GM18505 (cell line): ENCODE results near the gene GPA33.
A peak's percentile ranks its signal among the peaks of the same experiment; 100 is the strongest.

Source experiments
- ATAC-seq: cut with Tn5 transposase; IDR thresholded peaks from one replicate; pipeline ENCODE4 v1.9.1; 2021; ENCODE audit not compliant: unreplicated experiment
- POLR2A ChIP-seq: IDR thresholded peaks from 4 replicates; pipeline ENCODE4 v1.6.1; 2011; ENCODE audit warnings: borderline replicate concordance; ENCODE audit not compliant: insufficient read depth, insufficient read length; ENCODE audit errors: extremely low read depth

GPA33 gene

DNA sequence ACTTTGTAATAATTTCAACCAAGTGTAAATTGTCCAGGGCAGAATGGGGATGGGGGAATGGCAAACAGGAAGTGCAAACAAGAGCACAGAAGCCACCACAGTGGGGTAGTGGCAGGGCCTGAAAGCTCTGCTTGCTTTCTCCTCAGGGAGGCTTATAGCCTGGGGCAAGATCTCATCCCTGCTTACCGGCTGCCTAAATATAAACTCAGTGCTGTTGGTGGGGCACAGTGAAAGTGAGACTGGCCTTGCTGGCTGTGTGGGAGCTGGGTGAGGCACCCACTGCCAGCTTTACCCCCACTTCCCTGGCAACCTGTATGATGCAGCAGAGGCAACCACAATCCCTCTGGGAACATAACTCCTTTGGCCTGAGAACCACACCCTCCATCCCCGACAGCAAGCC lies 18.9 kb upstream of the GPA33 start:
- no peak for TF ChIP-seq POLR2A
- no peak for ATAC-seq

DNA sequence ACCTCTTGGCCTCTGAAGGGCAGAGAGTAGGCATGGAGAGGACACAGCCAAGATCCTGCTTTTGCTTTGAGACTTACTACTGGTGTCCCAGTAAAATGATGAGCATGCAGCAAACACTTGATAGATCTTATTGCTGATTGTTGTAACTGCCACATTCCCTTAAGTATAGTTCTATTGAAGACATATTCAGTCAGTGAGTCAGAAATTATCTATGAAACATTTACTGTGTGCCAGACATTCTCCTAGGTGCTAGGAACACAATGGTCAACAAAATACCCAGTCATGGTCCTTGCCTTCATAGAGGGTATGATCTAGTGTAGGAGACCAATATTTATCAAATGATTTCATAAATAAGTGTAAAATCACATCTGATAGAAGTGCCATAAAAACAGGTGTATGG lies 17.3 kb upstream of the GPA33 start:
- no peak for ATAC-seq
- no peak for TF ChIP-seq POLR2A

DNA sequence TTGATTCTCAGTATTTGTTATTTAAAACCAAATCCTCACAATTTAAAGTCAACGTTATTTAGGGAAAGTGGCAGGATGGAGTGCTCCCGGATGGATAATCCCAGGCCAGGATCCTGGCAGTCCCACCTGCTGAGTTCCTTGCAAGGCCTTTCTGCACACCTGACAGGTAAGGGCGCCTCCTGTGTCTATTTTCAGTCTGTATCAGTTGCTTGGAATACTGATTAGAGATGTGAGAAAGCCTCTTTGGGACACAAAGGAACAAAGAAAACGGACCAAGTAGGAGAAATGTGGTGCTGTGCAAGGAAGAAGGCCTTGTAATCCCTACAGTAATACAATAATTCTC lies 15.9 kb upstream of the GPA33 start:
- ATAC-seq: no peak
- no peak for TF ChIP-seq POLR2A

DNA sequence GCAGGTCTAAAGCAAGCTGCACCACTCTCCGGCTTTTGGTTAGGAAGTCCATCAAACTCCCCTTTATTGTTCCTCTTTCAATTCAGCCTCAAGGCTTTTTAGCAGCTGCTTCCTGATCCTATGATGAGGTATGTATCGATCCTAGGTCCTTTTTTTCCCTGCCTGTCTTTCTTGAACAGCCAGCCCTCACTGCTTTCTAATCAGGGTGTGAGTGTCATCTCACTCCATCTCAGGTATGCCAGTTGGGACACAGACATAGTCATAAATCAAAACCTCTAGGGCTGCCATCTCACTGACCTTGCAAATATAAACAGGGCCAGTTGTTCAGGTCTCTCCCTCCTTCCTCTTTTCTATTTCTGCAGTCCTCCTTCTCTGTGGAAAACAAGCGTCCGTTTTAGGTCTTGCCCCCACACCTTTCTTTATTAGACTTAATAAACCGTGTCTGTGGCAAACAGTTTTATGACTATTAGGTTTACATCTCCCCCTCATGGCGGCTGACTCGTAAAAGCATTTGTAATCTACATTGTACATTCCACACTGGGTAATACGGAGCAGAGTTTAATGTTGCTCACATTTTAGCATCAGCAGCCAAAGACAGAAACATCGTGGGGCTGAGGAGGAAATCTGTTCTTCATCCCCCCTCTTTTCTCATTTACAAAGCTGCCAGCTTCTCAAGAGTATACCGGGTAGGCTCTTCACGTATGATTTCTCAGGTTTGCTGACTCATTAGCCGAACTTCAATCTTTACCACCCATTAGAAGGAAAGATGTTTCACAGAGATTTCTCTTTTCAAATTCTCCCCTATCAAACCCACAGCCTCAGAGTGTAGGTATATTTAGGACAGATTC lies 15.3 kb upstream of the GPA33 start:
- ATAC-seq: no peak
- TF ChIP-seq POLR2A: no peak

DNA sequence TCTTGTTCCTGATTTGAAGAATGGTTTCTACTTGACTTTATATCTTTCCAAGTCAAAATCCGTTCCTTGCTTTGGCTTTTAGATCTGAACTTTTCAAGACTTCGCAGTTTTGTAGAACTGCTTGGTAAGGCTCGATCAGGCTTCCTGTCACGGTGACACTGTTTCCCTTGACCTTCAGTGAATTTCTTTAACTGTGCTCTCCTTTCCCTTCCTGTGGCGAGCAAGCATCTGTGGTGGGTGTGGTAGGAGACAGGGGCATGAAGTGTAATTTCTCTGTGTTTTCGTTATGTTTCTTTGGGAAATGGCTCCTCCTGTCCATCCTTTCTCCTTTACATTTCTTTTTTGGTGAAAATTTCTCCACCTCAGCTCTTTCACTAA lies 14.1 kb upstream of the GPA33 start:
- peak; percentile 45 for ATAC-seq
- TF ChIP-seq POLR2A: no peak

DNA sequence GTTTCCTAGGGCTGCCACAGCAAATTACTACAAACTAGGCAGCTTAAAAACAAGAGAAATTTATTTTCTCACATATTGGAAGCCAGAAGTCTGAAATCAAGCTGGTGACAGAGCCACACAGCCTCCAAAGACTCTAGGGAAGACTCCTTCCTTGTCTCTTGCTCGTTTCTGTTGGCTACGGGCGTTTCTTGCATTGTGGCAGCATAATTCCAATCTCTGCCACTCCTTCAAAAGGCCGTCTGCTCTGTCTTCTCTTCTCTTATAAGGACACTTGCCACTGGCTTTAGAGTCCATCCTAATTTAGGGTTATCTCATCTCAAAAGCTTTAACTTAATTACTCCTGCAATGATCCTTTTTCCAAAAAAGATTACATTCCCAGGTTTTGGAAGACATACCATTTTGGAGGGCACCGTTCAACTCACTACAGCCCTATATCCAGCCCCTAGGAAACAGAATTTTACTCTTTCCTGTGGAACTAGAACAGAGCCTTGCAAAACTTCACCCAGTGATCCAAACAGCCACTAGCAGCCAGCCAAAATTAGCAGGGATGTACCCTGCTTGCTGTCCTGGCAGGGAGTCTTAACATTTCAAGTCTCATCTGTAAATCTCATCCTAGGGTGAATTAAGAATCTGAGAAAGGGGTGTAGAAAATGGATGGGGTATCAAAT lies 12.9 kb upstream of the GPA33 start:
- no peak for ATAC-seq
- no peak for TF ChIP-seq POLR2A

DNA sequence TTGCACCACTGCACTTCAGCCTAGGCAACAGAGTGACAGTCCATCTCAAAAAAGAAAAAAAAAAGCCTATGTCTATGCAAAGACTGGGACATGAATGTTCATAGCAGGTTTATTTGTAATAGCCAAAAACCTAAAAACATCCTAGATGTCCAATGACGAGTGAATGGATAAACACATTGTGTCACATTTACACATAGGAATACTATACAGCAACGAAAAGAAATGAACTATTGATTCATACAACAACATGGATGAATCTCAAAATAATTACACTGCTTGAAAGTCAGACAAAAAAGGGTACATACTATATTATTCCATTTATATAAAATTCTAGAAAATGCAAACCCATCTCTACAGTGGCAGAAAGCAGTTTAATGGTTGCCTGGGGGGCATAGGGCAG lies 11.6 kb upstream of the GPA33 start:
- TF ChIP-seq POLR2A: no peak

DNA sequence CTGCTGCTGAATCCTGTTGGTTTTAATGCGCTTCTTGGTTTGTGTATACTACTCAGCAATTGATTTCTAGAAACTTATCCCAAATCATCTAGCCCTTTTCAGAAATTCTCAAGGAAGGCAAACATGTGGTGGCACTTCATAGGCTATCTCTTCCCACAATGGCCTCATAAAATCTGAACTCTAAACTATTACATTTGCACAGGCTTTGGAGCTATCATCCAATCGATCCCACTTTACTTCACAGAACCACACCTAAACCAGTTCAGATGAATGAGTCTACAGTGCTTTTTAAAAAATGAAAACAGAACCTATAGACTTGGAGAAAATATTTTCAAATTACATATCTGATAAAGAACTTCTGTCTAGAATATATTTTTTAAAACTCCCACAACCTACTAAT lies 10.6 kb upstream of the GPA33 start:
- TF ChIP-seq POLR2A: no peak
- ATAC-seq: no peak

More for the DNA sequence above, 11.6 kb upstream of the GPA33 start:
- no peak for ATAC-seq

DNA sequence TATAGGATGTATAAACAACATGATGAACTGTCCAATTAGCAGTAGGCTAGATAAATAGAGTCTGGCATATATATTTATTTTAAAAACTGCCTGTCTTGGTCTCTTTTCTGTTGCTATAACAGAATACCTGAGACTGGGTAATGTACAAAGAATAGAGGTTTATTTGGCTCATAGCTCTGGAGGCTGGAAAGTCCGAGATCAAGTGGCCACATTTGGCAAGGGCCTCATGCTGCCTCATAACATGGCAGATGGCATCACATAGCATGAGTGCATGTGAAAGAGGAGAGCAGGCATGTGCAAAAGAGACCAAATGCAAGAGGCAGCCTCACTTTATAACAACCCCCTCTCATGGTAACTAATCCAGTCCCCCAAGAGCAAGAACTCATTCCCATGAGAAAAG lies 9.7 kb upstream of the GPA33 start:
- no peak for TF ChIP-seq POLR2A
- no peak for ATAC-seq

DNA sequence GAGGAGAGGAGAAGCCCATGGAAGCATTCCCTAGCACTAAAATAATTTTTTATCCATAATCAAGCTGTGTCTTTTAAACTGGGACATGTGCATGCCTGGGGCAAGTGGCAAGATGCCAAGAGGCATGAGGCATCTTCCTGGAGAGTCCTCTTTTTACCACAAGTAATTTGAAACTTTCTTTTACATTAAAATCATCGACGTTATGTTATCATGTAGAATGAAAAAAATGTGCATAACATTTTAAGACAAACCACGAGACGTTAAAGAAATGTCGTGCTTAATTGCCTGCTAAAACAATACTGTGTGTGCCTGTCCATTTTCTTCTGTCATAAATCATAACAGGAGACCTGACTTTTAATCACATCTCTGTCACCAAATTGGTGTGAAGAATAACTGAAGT lies 5.2 kb upstream of the GPA33 start:
- ATAC-seq: no peak
- TF ChIP-seq POLR2A: no peak

DNA sequence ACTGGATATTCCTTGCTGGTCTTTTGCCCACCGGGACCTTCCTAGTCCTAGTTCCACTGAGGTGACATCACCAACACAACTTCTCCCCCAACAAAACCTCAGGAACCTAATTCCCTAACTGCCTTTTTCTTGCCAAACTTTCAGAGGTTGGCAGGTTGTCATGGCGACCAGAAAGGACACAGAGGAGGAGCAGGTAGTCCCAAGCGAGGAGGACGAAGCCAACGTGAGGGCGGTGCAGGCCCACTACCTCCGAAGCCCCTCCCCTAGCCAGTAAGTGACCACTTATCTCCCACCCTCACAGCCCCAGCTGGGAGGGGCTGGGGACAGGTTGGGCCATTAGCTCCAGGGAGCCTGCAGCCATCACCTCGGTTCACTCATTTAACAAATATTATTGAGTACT lies 4.5 kb upstream of the GPA33 start:
- no peak for ATAC-seq
- TF ChIP-seq POLR2A: no peak

DNA sequence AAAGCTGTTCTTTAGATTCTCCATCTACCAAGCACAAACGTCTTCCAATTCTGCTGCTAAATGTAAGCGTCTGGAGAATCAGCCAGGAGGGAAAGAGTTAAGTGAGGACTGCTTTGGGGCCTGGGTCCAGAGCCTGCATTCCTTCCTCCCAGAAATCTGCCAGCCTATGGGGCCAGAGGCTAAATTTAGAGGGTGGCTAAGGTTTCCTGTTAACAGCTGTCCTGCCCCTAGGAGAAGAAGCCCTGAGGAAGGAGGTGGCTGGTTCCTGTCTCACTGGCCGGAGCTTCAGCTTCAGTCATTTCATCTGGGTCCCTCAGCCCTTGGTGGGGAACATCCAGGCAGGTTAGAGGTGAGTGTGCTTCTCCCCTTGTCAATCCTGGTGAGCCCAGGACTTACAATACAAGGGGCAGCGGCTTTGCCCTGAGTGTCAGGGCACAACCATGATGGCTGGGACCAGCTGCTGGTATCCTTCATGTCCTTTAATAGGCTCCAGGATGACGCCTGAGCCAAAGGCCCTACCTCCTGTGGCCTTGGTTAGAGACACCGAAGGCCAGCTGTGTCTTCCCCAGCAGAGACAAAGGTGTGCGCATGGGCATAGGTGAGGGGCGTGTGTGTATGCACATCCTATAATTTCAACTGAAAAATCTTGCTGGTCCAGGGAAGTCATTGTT lies 3.8 kb upstream of the GPA33 start, which contains the start of gene STYXL2:
STYXL2 (plus strand) TSS at position 230 of the 671 bp plus-strand sequence. CDS start 775 bp downstream, outside the sequence.
- TF ChIP-seq POLR2A: no peak
- ATAC-seq: no peak

DNA sequence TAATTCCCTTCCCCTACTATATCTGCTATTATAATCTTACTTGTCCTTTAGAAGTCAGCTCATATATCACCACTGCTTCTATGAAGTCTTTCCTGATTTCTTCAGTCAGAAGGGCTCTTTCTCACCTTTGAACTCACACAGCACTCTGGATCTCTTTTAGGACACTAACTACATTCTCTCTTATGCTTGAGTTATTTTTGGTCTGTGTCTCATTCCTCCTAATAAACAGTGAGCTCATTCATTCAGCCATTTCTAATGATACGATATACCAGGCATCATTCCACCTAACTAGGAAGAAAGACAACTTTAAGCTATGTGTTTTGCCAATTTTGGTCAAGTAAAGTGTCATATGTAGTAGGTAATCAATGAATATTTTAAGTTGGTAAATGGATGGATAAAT lies 2.5 kb upstream of the GPA33 start:
- no peak for TF ChIP-seq POLR2A
- no peak for ATAC-seq

DNA sequence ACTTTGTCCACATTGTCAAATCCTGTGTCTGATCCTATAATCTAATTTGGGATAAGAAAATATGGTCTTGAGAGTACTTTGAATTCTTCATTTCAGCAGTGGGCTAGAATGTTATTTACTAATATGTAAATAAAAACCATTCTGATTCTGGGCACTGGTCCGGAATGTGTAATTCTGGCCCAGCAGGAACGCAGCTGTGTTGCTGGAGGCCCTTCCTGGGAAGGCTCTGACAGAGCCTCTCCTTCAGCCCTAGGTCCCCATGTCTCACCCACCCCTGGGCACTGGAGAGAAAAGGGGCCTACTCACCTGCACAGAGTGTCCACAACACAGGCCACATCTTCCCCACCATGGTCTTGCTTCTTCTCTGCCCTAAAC lies 251 bp downstream of the GPA33 start:
- ATAC-seq: no peak
- TF ChIP-seq POLR2A: no peak

DNA sequence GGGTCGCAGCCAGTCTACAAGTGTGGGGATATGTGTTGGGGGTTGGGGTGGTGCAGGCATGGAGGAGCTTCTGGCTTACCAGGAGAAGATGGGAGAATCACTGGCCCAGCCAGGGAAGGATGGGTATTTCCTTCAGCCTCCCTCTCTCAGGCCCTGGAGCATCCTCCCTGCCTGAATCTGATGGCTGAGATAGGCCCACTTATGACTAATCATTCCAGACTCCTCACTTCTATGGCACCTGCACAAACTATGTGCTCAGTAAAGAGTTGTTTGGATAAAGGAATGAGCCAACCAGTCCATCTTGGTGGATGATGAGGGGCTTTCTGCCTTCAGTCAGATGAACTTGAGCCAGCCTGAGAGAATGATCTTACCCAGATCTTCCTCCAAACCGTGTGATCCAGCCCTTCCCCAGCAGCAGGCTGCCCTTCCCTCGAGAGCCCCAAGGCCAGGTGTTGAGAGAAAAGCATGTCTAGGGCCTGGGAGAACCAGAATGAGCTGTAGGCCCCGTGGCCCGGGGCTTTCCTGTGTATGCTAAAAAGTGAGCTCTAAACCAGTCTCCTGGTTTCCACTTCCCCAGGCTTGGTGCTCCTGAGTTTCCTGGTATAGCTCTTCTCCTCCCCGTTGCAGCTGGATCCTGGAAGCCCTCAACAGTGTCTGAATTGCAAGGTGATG lies 1.3 kb downstream of the GPA33 start:
- ATAC-seq: no peak
- TF ChIP-seq POLR2A: no peak
